ENCODE measurements around the gene SARNP.

- TF ChIP-seq, protein P1, sequence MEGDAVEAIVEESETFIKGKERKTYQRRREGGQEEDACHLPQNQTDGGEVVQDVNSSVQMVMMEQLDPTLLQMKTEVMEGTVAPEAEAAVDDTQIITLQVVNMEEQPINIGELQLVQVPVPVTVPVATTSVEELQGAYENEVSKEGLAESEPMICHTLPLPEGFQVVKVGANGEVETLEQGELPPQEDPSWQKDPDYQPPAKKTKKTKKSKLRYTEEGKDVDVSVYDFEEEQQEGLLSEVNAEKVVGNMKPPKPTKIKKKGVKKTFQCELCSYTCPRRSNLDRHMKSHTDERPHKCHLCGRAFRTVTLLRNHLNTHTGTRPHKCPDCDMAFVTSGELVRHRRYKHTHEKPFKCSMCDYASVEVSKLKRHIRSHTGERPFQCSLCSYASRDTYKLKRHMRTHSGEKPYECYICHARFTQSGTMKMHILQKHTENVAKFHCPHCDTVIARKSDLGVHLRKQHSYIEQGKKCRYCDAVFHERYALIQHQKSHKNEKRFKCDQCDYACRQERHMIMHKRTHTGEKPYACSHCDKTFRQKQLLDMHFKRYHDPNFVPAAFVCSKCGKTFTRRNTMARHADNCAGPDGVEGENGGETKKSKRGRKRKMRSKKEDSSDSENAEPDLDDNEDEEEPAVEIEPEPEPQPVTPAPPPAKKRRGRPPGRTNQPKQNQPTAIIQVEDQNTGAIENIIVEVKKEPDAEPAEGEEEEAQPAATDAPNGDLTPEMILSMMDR (IDR thresholded peaks at IDR 0.05; ENCODE audit: low read depth, low read length, missing input control), result peak; percentile 6
- peak; percentile 63 for TF ChIP-seq SP1 (IDR thresholded peaks at IDR 0.05)
- TF ChIP-seq RAD21 (IDR thresholded peaks at IDR 0.05), result no peak
- peak; percentile 62 for TF ChIP-seq MAX (IDR thresholded peaks at IDR 0.05)
- no peak for TF ChIP-seq EGR1 (IDR thresholded peaks at IDR 0.05; ENCODE audit: low read depth in 2 of 2)
- TF ChIP-seq, protein P2, sequence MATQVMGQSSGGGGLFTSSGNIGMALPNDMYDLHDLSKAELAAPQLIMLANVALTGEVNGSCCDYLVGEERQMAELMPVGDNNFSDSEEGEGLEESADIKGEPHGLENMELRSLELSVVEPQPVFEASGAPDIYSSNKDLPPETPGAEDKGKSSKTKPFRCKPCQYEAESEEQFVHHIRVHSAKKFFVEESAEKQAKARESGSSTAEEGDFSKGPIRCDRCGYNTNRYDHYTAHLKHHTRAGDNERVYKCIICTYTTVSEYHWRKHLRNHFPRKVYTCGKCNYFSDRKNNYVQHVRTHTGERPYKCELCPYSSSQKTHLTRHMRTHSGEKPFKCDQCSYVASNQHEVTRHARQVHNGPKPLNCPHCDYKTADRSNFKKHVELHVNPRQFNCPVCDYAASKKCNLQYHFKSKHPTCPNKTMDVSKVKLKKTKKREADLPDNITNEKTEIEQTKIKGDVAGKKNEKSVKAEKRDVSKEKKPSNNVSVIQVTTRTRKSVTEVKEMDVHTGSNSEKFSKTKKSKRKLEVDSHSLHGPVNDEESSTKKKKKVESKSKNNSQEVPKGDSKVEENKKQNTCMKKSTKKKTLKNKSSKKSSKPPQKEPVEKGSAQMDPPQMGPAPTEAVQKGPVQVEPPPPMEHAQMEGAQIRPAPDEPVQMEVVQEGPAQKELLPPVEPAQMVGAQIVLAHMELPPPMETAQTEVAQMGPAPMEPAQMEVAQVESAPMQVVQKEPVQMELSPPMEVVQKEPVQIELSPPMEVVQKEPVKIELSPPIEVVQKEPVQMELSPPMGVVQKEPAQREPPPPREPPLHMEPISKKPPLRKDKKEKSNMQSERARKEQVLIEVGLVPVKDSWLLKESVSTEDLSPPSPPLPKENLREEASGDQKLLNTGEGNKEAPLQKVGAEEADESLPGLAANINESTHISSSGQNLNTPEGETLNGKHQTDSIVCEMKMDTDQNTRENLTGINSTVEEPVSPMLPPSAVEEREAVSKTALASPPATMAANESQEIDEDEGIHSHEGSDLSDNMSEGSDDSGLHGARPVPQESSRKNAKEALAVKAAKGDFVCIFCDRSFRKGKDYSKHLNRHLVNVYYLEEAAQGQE (IDR thresholded peaks at IDR 0.05), result no peak
- peak; percentile 9 to 57 for TF ChIP-seq JUND (IDR thresholded peaks at IDR 0.05)
- no peak for TF ChIP-seq TAF1 (conservative IDR thresholded peaks at IDR 0.05)
- peak; percentile 86 for TF ChIP-seq YY1 (IDR thresholded peaks at IDR 0.05)
- TF ChIP-seq HNF4A (conservative IDR thresholded peaks at IDR 0.05), result peak; percentile 43 to 54
- peak in 1 of 2 donors; percentile 78 for TF ChIP-seq GABPA (IDR thresholded peaks at IDR 0.05 in 1 of 2, conservative IDR thresholded peaks at IDR 0.05 in 1 of 2)
- no peak for TF ChIP-seq FOXA1 (IDR thresholded peaks at IDR 0.05)
- peak; percentile 62 to 66 for TF ChIP-seq RXRA (IDR thresholded peaks at IDR 0.05)
Measured at GRCh38 chr12:55715833-55716581, 101.5 kb downstream of the SARNP start, which contains the start of gene BLOC1S1.
